Activated gamma-delta T cell (primary cell): ENCODE measurements around the gene PLEKHH2.

Experiments used
- DNase-seq: peaks from one replicate; lab custom pipeline; 2025; lab: John Stamatoyannopoulos, UW

Gene PLEKHH2

DNA sequence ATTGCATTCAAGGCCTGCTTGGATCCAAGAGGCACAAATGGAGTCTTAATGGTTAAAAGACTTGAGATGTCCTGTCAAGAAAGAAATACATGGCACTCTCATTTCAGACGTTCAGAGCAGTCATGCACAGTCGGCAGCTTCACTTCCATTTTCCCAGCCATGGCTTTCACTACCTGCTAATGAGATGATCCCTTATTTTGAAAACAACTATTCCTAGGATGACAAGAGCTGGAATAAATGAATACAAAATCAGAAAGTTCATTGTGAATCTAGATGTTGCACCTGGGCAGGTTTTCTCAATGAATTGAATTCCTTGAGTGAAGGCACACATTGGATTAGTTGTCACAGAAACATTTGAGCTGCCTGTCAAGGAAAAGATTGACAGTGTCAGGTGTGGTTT lies 175.9 kb downstream of the PLEKHH2 start:
- DNase-seq = no peak

DNA sequence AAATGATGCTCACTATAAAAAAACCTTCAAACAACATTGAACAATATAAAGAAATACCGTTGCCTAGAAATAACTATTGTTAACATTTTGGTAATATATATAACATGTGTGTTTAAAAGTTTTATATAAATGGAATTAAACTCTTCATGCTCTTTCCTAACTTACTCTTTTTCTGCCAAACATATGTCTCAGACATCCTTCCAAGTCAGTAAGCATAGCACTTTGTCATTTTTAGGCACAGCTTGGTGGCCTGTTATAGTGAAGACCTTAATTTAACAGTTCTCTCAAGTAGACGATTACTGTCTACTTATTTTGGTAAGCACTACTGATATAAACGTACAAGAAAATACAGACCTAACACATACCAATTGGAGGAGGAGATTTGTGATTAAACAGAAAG lies 177.7 kb downstream of the PLEKHH2 start:
- DNase-seq = no peak
